ENCODE results near the gene MACF1. TPM values are rescaled to one million over a fixed set of nuclear protein-coding genes. Genes with fewer than 3 reads are reported as not detected.
"Not testable (repeated sequence)": the region's sequence is repeated elsewhere in the genome, so short reads cannot be mapped to it uniquely, and the experiment has no call there.

MACF1 gene
- total RNA-seq, 1 donor from 2014 or later = 431 TPM

- no peak overlapping the region for H3K4me3 Mint-ChIP-seq (ENCODE audit: unreplicated experiment)
- H3K9me3 Mint-ChIP-seq (ENCODE audit: unreplicated experiment) = no peaks in the 10 kb centered on the region
- no peaks in the 10 kb centered on the region for H3K4me1 Mint-ChIP-seq (ENCODE audit: unreplicated experiment)
- peaks cover 7% of the 10 kb centered on the region for H3K36me3 Mint-ChIP-seq (ENCODE audit: unreplicated experiment)
- TF ChIP-seq, protein P1, sequence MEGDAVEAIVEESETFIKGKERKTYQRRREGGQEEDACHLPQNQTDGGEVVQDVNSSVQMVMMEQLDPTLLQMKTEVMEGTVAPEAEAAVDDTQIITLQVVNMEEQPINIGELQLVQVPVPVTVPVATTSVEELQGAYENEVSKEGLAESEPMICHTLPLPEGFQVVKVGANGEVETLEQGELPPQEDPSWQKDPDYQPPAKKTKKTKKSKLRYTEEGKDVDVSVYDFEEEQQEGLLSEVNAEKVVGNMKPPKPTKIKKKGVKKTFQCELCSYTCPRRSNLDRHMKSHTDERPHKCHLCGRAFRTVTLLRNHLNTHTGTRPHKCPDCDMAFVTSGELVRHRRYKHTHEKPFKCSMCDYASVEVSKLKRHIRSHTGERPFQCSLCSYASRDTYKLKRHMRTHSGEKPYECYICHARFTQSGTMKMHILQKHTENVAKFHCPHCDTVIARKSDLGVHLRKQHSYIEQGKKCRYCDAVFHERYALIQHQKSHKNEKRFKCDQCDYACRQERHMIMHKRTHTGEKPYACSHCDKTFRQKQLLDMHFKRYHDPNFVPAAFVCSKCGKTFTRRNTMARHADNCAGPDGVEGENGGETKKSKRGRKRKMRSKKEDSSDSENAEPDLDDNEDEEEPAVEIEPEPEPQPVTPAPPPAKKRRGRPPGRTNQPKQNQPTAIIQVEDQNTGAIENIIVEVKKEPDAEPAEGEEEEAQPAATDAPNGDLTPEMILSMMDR (IDR thresholded peaks at IDR 0.05) = no peak
- no peak overlapping the region for H3K27ac Mint-ChIP-seq (ENCODE audit: unreplicated experiment)
- no peaks in the 10 kb centered on the region for H3K27me3 Mint-ChIP-seq (ENCODE audit: unreplicated experiment)
- DNase-seq (ENCODE audit: extremely low spot score, unreplicated experiment) = no peak
These were observed 319.7 kb downstream of the MACF1 start for GRCh38 chr1:39524171-39524570.

GRCh38 chr1:39524591-39525365 is 320.3 kb downstream of the MACF1 start:
- Mint-ChIP-seq H3K9me3 (ENCODE audit: unreplicated experiment) (no peaks in the 10 kb centered on the region), H3K36me3 (ENCODE audit: unreplicated experiment) (peaks cover 11% of the 10 kb centered on the region), H3K27me3 (ENCODE audit: unreplicated experiment) (no peaks in the 10 kb centered on the region), H3K4me3 (ENCODE audit: unreplicated experiment) (no peak overlapping the region), H3K27ac (ENCODE audit: unreplicated experiment) (no peak overlapping the region), H3K4me1 (ENCODE audit: unreplicated experiment) (no peaks in the 10 kb centered on the region)
- no peak for DNase-seq (ENCODE audit: extremely low spot score, unreplicated experiment)
- TF ChIP-seq, protein P1 (IDR thresholded peaks at IDR 0.05) = no peak

DNA sequence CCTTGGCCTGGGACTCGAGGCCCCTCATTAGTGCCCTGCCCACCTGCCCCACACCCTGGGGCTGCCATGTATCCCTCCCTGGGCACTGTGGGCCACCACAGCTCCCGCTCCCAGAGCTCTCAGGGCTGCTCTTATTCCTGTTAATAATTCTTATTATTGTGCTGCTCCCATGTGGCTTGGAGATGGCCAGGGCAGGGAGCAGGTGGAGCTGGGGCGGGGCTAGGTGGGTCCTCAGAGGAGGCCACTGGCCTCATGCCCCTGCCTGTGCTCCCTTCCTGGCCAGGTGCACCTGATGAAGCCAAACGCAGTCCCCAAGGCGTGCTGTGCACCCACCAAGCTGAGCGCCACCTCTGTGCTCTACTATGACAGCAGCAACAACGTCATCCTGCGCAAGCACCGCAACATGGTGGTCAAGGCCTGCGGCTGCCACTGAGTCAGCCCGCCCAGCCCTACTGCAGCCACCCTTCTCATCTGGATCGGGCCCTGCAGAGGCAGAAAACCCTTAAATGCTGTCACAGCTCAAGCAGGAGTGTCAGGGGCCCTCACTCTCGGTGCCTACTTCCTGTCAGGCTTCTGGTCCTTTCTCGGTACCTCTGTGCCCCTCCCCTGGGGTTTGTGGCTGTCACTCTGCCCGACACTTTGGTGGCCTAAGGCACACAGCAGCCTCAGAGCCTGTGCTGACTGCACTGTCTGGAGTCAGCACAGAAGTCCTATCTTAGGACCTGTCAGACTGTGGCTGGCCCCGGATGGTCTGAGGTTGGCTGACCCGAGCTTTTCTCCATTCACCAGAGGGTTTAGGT is 321.1 kb downstream of the MACF1 start:
- Mint-ChIP-seq H3K4me1 (ENCODE audit: unreplicated experiment) (no peaks in the 10 kb centered on the region), H3K4me3 (ENCODE audit: unreplicated experiment) (no peak overlapping the region), H3K36me3 (ENCODE audit: unreplicated experiment) (peaks cover 12% of the 10 kb centered on the region), H3K27me3 (ENCODE audit: unreplicated experiment) (no peaks in the 10 kb centered on the region), H3K9me3 (ENCODE audit: unreplicated experiment) (no peaks in the 10 kb centered on the region), H3K27ac (ENCODE audit: unreplicated experiment) (no peak overlapping the region)
- no peak for DNase-seq (ENCODE audit: extremely low spot score, unreplicated experiment)
- TF ChIP-seq, protein P1 (IDR thresholded peaks at IDR 0.05) = no peak

- Mint-ChIP-seq H3K27ac (ENCODE audit: unreplicated experiment) (no peak overlapping the region), H3K36me3 (ENCODE audit: unreplicated experiment) (peaks cover 15% of the 10 kb centered on the region), H3K27me3 (ENCODE audit: unreplicated experiment) (no peaks in the 10 kb centered on the region), H3K4me3 (ENCODE audit: unreplicated experiment) (no peak overlapping the region), H3K4me1 (ENCODE audit: unreplicated experiment) (no peaks in the 10 kb centered on the region), H3K9me3 (ENCODE audit: unreplicated experiment) (no peaks in the 10 kb centered on the region)
- DNase-seq (ENCODE audit: extremely low spot score, unreplicated experiment) = no peak
- TF ChIP-seq, protein P1 (IDR thresholded peaks at IDR 0.05) = no peak
These were observed 322.1 kb downstream of the MACF1 start for GRCh38 chr1:39526466-39527189.

GRCh38 chr1:39527190-39527579 is 322.7 kb downstream of the MACF1 start:
- not testable (repeated sequence) for H3K4me1 Mint-ChIP-seq (ENCODE audit: unreplicated experiment); H3K27me3 Mint-ChIP-seq (ENCODE audit: unreplicated experiment); H3K9me3 Mint-ChIP-seq (ENCODE audit: unreplicated experiment); DNase-seq (ENCODE audit: extremely low spot score, unreplicated experiment); H3K27ac Mint-ChIP-seq (ENCODE audit: unreplicated experiment); H3K4me3 Mint-ChIP-seq (ENCODE audit: unreplicated experiment)
- H3K36me3 Mint-ChIP-seq (ENCODE audit: unreplicated experiment) = peaks cover 19% of the 10 kb centered on the region

Measured in osteocyte (in vitro differentiated cells).